ENCODE measurements around the gene MYH2. TPM values are rescaled to one million over a fixed set of nuclear protein-coding genes. Genes with fewer than 3 reads are reported as not detected.

Gene MYH2
- not detected in 2 replicates for total RNA-seq (2016; rRNA removed; fragmentation: Illumina TruSeq; extraction: Trizol)
- not detected in 2 replicates for total RNA-seq (2016; cell fraction: cytosol; rRNA removed; fragmentation: Illumina TruSeq; extraction: Trizol; ENCODE audit: low read depth)
- total RNA-seq (2016; cell fraction: insoluble cytoplasmic fraction; rRNA removed; fragmentation: Illumina TruSeq; extraction: Trizol): not detected in 2 replicates
- not detected in 2 replicates for total RNA-seq (2016; cell fraction: membrane; rRNA removed; fragmentation: Illumina TruSeq; extraction: Trizol)
- not detected in 2 replicates for total RNA-seq (2016; cell fraction: nucleus; rRNA removed; fragmentation: Illumina TruSeq; extraction: Trizol)
- not detected in 2 replicates for polyA plus RNA-seq (2011; rRNA removed)
- polyA plus RNA-seq (2011; cell fraction: cytosol; rRNA removed): not detected in 2 replicates
- not detected in 2 replicates for polyA plus RNA-seq (2011; cell fraction: nucleus; rRNA removed)
- not detected in 2 replicates for polyA plus RNA-seq (2012)
- not detected in 2 replicates for polyA plus RNA-seq (2016; cell fraction: cytosol; fragmentation: Illumina TruSeq; extraction: Trizol; ENCODE audit: low read depth)
- polyA plus RNA-seq (2016; cell fraction: insoluble cytoplasmic fraction; fragmentation: Illumina TruSeq; extraction: Trizol; ENCODE audit: low read depth): not detected in 2 replicates
- polyA plus RNA-seq (2016; cell fraction: membrane; fragmentation: Illumina TruSeq; extraction: Trizol; ENCODE audit: low read depth): not detected in 2 replicates
- not detected in 2 replicates for polyA plus RNA-seq (2016; cell fraction: nucleus; fragmentation: Illumina TruSeq; extraction: Trizol; ENCODE audit: insufficient read depth, low read depth)
- polyA minus RNA-seq (2011; rRNA and poly(A)+ RNA removed; ENCODE audit: low replicate concordance): not detected in 2 replicates
- not detected in 2 replicates for polyA minus RNA-seq (2011; cell fraction: cytosol; rRNA and poly(A)+ RNA removed)
- not detected in 2 replicates for polyA minus RNA-seq (2011; cell fraction: nucleus; rRNA and poly(A)+ RNA removed)
- not detected for Bru-seq, nascent RNA
- BruChase-seq, experiment 1, labeled RNA remaining after a 6-hour chase: not detected
- BruChase-seq, experiment 2, labeled RNA remaining after a 2-hour chase: not detected
- long read RNA-seq, experiment 1: 0 reads
- long read RNA-seq, experiment 2: 0 reads

GRCh38 chr17:10549096-10549842 is at the start of gene MYH2:
Gene MYH2 (minus strand): TSS chr17:10549658. CDS start chr17:10547920, 1,738 bp downstream.
- Histone ChIP-seq H3K4me3 (replicated peaks in 1 of 3; ENCODE audit: insufficient read depth in 1 of 3, low read depth in 2 of 3, low read length in 3 of 3) (no peak within 1 kb of the TSS), H3K79me2 (ENCODE audit: insufficient read depth, low read length) (no peaks in the 10 kb centered on the region), H3K27ac (ENCODE audit: extremely low read length, insufficient read depth, low read length) (no peak within 1 kb of the TSS), H2AFZ (ENCODE audit: low read length) (no peak within 1 kb of the TSS), H3K9ac (ENCODE audit: insufficient read depth, low read depth, low read length) (no peak within 1 kb of the TSS), H3K36me3 (replicated peaks in 1 of 2; ENCODE audit: control insufficient read depth in 1 of 2, insufficient read depth in 2 of 2, low read length in 2 of 2) (no peaks in the 10 kb centered on the region), H3K4me1 (ENCODE audit: insufficient read depth, low read length) (no peaks in the 10 kb centered on the region), H3K27me3 (ENCODE audit: control insufficient read depth in 1 of 2, insufficient read depth in 2 of 2, low read length in 2 of 2) (peaks cover 0 to 20% of the 10 kb centered on the region in 2 experiments; a peak in 4 of 5 replicates), H3K4me2 (ENCODE audit: low read depth, low read length) (no peak within 1 kb of the TSS), H3K9me3 (ENCODE audit: low read length) (no peaks in the 10 kb centered on the region), H4K20me1 (ENCODE audit: insufficient read depth, low read length) (no peaks in the 10 kb centered on the region)
- in situ Hi-C loops (cut with HindIII; ENCODE audit: extremely low pct_ligation_motif_present, low pct_unique_long_range_greater_than_20kb) (no loop called here), intact Hi-C loops (cut with micrococcal nuclease; ENCODE audit: unreplicated experiment) (no loop called here)
- FAIRE-seq: no peak
- WGBS (ENCODE audit: low lambda C conversion rate): 23% methylated on average over 9 of the region's 9 CpGs
- no peak for DNase-seq (ENCODE audit: low spot score)
- TF ChIP-seq PRDM10 (CRISPR knock-in tag; IDR thresholded peaks at IDR 0.05; ENCODE audit: low read depth) (no peak), SSRP1 (CRISPR knock-in tag; IDR thresholded peaks at IDR 0.05) (no peak), ZNF138 (CRISPR knock-in tag; IDR thresholded peaks at IDR 0.05; ENCODE audit: low read depth) (no peak), SAFB2 (CRISPR knock-in tag; IDR thresholded peaks at IDR 0.05; ENCODE audit: borderline replicate concordance, low read depth) (no peak), KLF15 (CRISPR knock-in tag; IDR thresholded peaks at IDR 0.05; ENCODE audit: borderline replicate concordance) (no peak)
- no peak for ATAC-seq
- CTCF ChIA-PET (ENCODE audit: low intra/inter-chr PET ratio, low total read pairs): no interaction called here
- POLR2A ChIA-PET: no interaction called here
- no TSS peak for BruUV-seq (replicated peaks)

Data from HepG2 (cell line).